ENCODE data around the gene OR5D14.

- TF ChIP-seq CTCF (IDR thresholded peaks at IDR 0.05), result no peak
- TF ChIP-seq POLR2A (IDR thresholded peaks at IDR 0.05), result no peak
These were observed 22.2 kb upstream of the OR5D14 start, which contains the start of gene OR5D13 for GRCh38 chr11:55773138-55773537.

Measured in testis (tissue), 2 donors.